NCI-H2196 treated with DMSO at 0.1 percent for 48 hours (cell line): Measurements from ENCODE around the gene CDK6.

Experiments used
- DNase-seq: peaks from one replicate; lab custom pipeline; 2025; ENCODE audit not compliant: unreplicated experiment; lab: John Stamatoyannopoulos, UW

The CDK6 gene

GRCh38 chr7:92794831-92795230 is 41.5 kb downstream of the CDK6 start:
- DNase-seq: no peak

DNA sequence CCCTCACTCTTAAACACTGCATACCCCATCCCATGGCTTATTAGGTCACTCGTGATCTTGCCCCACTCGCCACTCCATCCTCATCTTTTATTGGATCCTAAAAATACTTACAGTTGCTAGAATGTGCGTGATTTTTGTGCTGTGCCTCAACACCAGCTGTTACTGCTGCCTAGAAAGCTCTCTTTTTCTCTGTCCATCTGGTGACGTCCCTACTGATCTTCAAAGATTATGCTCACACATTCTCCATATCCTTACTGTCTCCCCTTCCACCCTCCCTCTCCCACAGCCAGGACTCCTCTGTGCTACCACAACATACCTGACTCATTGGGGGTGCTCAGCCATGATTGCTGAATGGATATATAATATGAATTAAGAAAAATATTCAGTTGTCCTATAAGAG is 42.0 kb downstream of the CDK6 start:
- DNase-seq: no peak

DNA sequence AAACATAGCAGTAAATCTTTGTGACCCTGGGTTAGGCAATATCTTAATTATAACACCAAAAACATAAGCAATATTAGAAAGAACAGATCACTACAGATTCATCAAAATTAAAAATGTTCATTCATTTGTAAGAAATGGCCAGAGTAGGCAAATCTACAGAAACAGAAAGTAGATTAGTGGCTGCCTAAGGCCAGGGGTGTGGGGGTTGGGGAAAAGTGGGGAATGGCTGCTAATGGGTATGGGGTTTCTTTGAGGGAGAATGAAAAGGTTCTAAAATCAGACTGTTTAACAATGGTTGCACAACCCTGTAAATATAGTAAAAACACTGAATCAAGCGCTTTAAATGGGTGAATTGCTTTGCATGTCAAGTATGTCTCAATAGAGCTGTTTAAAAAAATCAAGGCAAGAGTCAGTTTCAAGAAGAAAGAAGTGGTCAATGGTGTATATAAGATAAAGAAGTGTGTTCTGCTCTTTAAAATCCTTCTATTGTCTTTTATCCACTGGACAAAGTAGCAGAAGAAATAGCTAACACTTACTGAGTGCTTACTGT is 42.6 kb downstream of the CDK6 start:
- no peak for DNase-seq

GRCh38 chr7:92790992-92791391 is 45.4 kb downstream of the CDK6 start:
- no peak for DNase-seq

- DNase-seq: no peak
Measured at GRCh38 chr7:92788559-92789183, 47.7 kb downstream of the CDK6 start.

DNA sequence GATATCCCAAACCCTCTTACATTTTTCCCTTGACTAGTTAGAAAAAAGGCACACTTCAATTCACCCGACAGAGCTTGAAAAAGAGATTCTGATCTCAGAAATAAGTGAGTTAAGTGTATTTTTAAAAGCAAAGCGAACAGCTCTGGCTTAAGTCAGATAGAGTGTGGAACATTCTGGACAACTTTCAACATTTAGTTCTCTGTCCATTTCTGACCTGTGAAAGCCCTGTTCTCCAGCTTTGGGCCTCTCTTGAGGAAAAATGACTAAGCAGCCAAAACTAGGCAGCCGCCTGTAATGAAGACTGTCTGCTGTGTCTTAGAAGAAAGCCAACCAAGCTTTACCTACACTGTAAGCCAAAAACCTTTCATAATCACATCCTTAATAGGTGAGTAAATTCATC is 50.5 kb downstream of the CDK6 start:
- no peak for DNase-seq

DNA sequence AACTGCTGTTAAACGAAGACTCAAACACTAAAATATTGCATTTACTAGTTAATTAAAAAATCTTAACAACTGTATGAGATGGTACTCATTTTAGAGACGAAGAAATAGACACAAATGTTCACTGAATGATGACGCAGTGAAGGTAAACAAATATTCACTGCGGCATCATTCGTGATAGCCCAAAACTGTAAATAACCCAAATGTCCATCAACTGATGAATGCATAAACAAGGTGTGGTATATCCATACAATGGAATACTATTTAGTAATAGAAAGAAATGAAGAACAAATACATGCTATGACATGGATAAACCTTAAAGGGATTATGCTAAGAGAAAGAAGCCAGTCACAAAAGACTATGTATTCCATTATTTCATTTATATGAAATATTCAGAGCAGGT is 51.4 kb downstream of the CDK6 start:
- no peak for DNase-seq

- DNase-seq: no peak
Measured at GRCh38 chr7:92783260-92784201, 52.8 kb downstream of the CDK6 start.

DNA sequence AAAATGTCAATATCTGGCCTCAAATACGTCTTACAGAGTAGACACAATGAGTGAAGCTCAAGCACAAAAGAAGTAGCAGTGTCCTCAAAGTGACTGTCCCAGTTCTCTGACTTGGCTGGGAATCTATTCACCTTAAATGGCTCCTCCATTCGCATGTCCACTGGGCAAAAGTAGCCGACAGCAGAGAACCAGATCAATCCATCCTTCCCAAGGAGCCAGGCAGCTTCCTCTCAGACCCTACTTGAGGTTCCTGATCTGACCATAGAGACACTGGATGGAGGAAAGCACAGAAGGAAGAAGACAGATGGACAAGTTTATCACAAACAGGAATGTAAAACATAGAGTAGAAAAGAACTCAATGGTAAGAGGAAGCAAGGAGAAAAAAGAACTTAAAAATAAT is 53.5 kb downstream of the CDK6 start:
- no peak for DNase-seq

GRCh38 chr7:92782236-92782635 is 54.1 kb downstream of the CDK6 start:
- DNase-seq: no peak

GRCh38 chr7:92781117-92781720 is 55.2 kb downstream of the CDK6 start:
- peak; percentile 43 for DNase-seq

- no peak for DNase-seq
Measured at GRCh38 chr7:92778972-92779371, 57.4 kb downstream of the CDK6 start.

DNA sequence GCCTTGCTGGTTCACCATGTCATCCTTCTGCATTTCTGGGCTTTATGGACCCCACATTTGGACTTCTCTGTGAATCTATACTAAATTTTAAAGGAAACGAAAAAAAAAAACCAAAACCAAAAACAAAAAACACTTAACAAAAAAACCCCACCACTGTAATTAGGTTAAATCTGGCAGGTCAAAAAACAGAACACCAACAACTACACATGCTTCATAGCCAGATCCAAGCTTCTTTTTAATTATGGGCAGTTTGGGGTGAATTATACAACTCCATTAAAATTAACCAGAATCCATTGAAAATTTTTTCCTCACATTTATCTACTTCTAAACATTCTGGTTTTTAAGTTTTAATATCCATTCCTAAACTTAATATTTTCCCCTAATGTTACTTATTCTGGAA is 58.4 kb downstream of the CDK6 start:
- no peak for DNase-seq

DNA sequence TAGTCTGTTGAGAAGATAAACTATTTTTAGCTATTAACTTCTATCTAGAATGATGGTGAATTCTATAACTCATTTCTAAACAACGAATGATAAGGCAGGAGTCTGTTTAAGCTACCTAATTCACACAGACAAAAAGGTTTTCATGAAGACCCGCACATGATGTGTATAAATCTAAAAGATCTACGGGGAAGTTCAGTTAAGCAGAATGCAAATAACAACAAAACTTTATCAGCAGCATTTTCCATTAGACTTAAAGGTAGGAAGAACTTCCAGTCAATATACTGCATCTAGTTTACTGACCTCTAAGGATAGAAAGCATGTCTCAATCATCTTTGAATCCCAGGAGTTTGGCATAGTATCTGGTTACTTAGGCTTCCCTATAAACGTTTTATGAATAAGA is 62.6 kb downstream of the CDK6 start:
- DNase-seq: no peak

DNA sequence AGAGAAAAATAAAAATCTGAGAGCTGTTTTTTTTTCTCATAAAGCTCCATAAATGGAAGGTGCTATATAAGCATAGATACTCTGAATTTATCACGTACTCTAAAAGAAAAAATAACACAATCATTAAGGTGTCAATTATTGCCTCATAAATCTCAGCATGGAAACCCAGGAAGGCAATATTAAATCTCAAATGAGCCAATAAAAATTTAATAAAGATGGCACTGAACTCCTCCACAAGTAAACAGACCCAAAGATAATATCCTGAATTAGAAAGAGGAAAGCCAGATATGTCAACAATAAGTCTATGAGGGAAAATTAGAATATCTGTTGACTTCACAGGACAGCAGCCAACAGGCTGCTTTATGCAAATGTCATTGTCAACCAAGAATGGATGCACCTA is 66.5 kb downstream of the CDK6 start:
- DNase-seq: no peak

DNA sequence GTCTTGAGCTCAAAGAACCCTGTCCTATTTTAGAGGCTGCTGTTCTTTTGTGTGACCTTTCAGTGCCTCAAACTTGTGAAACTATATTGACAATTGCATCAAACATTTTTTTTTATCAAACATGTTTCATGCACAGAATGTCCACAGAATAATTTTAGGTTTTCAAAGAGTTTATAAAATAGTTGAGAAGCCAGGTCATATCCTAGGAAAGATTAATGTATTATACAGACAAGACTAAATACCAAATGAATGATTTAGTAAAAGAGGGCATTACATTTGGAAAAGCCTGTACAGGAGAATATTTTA is 67.0 kb downstream of the CDK6 start:
- DNase-seq: no peak

GRCh38 chr7:92768501-92769393 is 67.6 kb downstream of the CDK6 start:
- DNase-seq: no peak

DNA sequence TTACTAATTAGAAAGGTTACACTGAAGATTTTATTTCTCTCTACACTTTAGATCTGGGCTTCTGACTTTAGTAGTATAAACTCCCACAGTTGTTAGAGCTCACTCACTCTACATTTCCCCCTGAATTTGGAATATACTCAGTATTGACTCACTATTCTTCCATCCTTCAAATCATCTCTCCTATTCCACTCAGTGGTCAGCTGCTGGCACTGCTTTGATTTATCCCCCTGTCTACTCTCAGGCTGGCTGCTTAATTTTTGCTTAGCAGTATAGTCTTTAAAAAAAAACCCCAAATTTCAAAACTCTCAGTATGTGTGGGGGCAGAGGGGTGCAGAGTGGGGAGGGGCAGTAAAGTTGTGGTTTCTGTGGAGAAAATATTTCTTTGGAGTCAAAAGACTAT is 68.9 kb downstream of the CDK6 start:
- no peak for DNase-seq

GRCh38 chr7:92766461-92767003 is 69.8 kb downstream of the CDK6 start:
- DNase-seq: no peak

DNA sequence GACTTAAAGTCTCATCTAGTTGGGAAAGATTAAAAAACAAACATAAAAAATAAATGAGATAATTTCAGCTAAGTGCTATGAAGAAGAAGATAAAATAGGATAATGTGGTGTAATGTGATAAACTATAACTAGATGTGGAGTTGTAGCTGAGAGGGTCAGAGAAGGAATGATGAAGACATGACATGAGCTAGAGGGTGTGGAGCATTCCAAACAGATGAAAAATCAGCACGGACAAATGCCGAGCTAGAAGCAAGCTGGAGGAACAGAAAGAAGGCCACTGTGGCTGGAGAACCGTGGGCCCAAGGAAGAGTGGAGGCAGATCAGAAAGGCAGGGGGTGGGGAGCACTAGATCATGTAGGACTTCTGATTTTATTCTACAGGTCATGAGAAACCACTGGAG is 70.6 kb downstream of the CDK6 start:
- no peak for DNase-seq
